ENCODE results near the gene CREB3. TPM values are rescaled to one million over a fixed set of nuclear protein-coding genes. Genes with fewer than 3 reads are reported as not detected.

Gene CREB3
- total and polyA plus RNA-seq, 9 of the 15 experiments (the other 6 are each of a cell fraction or from before 2014, with no cell fraction given): 5.7 to 18.3 (median 14.9) TPM

- FAIRE-seq: no peak
- Histone ChIP-seq H3K27me3 (ENCODE audit: control insufficient read depth in 2 of 2, insufficient read depth in 2 of 2, low read length in 2 of 2) (no peaks in the 10 kb centered on the region), H2AFZ (ENCODE audit: low read depth, low read length) (peak within 1 kb of the TSS; percentile 79), H3K4me3 (peak within 1 kb of the TSS; percentile 95), H3K9me3 (replicated peaks; ENCODE audit: control insufficient read depth, insufficient read depth, low read depth, low read length) (no peaks in the 10 kb centered on the region), H3K4me1 (replicated peaks in 1 of 2; ENCODE audit: control insufficient read depth in 2 of 2, insufficient read depth in 2 of 2, low read length in 2 of 2) (peaks cover 8 to 18% of the 10 kb centered on the region in 2 experiments; a peak in 4 of 5 replicates), H3K9ac (ENCODE audit: insufficient read depth in 1 of 2, low read depth in 2 of 2, low read length in 2 of 2) (peak within 1 kb of the TSS; percentile 86 to 93), H4K20me1 (replicated peaks; ENCODE audit: control insufficient read depth, insufficient read depth, low read length) (peaks cover 19% of the 10 kb centered on the region), H3K79me2 (ENCODE audit: control insufficient read depth, insufficient read depth, low read length) (peaks cover 58% of the 10 kb centered on the region), H3K9me1 (ENCODE audit: control insufficient read depth, insufficient read depth, low read length) (peaks cover 6% of the 10 kb centered on the region), H3K27ac (ENCODE audit: extremely low read depth, low read depth, low read length) (peak within 1 kb of the TSS; percentile 91), H3K36me3 (ENCODE audit: control insufficient read depth, insufficient read depth, low read length) (peaks cover 52% of the 10 kb centered on the region; the same call in 2 of the 3 replicates), H3K4me2 (ENCODE audit: insufficient read depth, low read length) (peak within 1 kb of the TSS; percentile 93)
- WGBS (ENCODE audit: insufficient coverage, low coverage, missing lambda C conversion rate): 0% methylated on average over 4 of the region's 69 CpGs
- CTCF ChIA-PET (ENCODE audit: low intra/inter-chr PET ratio): no interaction called here
- peak; percentile 93 for ATAC-seq
- no TSS peak for BruUV-seq (replicated peaks)
- POLR2A ChIA-PET: interaction anchor here (0.7 to 3.9 kb wide), 10 partner anchors 9 to 88 kb away, joined by 3 to 17 read pairs (median 3); partner anchors contain the start of genes CREB3 and TLN1
- peak; percentile 79 to 88 (median 84) for DNase-seq (ENCODE audit: extremely low read depth in 1 of 4, low spot score in 3 of 4)
- intact Hi-C loops (cut with micrococcal nuclease) (loop anchor here (2.0 kb wide), 1 partner anchor 16 kb away; the partner anchor contains the start of genes CREB3 and TLN1), in situ Hi-C loops (cut with MboI) (no loop called here)
- TF ChIP-seq GABPB1 (CRISPR knock-in tag; IDR thresholded peaks at IDR 0.05) (peak; percentile 66), PCBP1 (IDR thresholded peaks at IDR 0.05; ENCODE audit: low read depth, low read length, poor library complexity, severe bottlenecking) (peak; percentile 49), L3MBTL2 (IDR thresholded peaks at IDR 0.05) (peak; percentile 42; the same call in 1 of the 2 replicates), ZBTB40 (IDR thresholded peaks at IDR 0.05) (peak; percentile 91), ZBTB40 (CRISPR knock-in tag; IDR thresholded peaks at IDR 0.05) (no peak), FOXJ3 (CRISPR knock-in tag; IDR thresholded peaks at IDR 0.05) (no peak), KLF1 (tag; IDR thresholded peaks at IDR 0.05) (no peak), SRSF9 (IDR thresholded peaks at IDR 0.05; ENCODE audit: borderline replicate concordance, low read depth, low read length) (no peak), GATAD2A (IDR thresholded peaks at IDR 0.05) (peak; percentile 40; the same call in 1 of the 2 replicates), ZBTB26 (CRISPR knock-in tag; IDR thresholded peaks at IDR 0.05) (no peak), CBX2 (IDR thresholded peaks at IDR 0.05; ENCODE audit: insufficient read depth, low read length, poor library complexity, severe bottlenecking) (no peak), EHMT2 (IDR thresholded peaks at IDR 0.05) (no peak), IFI16 (CRISPR knock-in tag; IDR thresholded peaks at IDR 0.05) (no peak)
Measured at GRCh38 chr9:35748858-35749514, 16.5 kb downstream of the CREB3 start, which contains the start of the genes GBA2 and RGP1. TSS of gene GBA2 (minus strand) at chr9:35749228. CDS start at chr9:35748704, 524 bp downstream. TSS of gene RGP1 (plus strand) at chr9:35749287. CDS start at chr9:35749756, 469 bp downstream.
